ENCODE measurements around the gene KIF3C.

DNA sequence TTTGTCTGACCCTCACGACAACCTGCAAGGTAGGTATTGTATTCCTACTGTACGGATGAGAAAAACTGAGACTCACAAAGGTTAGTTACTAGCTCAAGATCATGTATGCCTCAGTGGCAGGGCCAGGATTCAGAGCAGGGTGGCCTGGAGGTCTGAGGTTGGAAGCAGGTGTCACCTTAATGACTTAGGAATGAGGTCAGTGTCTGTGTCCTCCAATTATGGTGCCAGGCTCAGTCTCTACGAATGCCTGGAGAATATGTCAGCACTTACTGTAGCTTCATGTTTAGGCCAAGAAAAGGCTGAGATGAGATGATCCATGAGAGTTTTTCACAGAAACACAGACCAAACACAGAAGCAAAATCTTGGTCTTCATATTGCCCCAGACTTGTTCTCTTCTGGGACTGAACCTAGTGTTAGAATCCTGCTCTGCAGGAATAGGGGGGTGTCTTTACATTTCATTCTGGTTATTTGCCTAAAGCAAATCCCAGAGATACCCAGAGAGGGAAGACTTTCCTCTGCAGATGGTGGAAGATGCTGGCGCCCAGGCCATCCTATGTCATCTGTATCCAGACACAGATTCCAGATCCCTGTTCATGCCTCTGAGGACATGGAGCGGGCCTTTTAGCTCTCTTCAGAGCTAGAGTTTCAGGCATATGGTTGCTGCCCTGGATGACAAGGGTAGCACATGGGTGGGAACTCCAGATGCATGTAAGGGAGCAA is 35.3 kb upstream of the KIF3C start:
- TF ChIP-seq YY1 (IDR thresholded peaks at IDR 0.05; ENCODE audit: insufficient read depth, insufficient read length) (no peak), ZNF274 (IDR thresholded peaks at IDR 0.05; ENCODE audit: low read depth, low read length) (no peak)

All from NT2/D1 (cell line).